OCI-LY1 (cell line): ENCODE measurements around the gene ASRGL1.

Experiments used
- H2AFZ ChIP-seq: fragments of 200-600 bp; sonication (generic), shearing (Covaris generic); 2 replicates; pipeline ENCODE4 v1.6.0; 2014; ENCODE audit warnings: antibody characterized with exemption, mild to moderate bottlenecking, low read length
- H3F3A ChIP-seq: fragments of 200-600 bp; sonication (generic), shearing (Covaris generic); 2 replicates; pipeline ENCODE4 v1.6.0; 2014; ENCODE audit warnings: mild to moderate bottlenecking, antibody characterized with exemption, low read length, moderate library complexity; ENCODE audit not compliant: insufficient read depth
- H3K27ac ChIP-seq: fragments of 200-600 bp; sonication (generic); 2 replicates; pipeline ENCODE4 v1.5.1; 2014; ENCODE audit warnings: low read length, mixed run types, mild to moderate bottlenecking, low read depth; ENCODE audit not compliant: poor library complexity, severe bottlenecking
- H3K27me3 ChIP-seq: fragments of 200-600 bp; sonication (generic); 2 replicates; pipeline ENCODE4 v1.6.0; 2014; ENCODE audit warnings: antibody characterized with exemption, mild to moderate bottlenecking, low read length, moderate library complexity; ENCODE audit not compliant: insufficient read depth
- H3K36me3 ChIP-seq: fragments of 200-600 bp; sonication (generic); 2 replicates; pipeline ENCODE4 v1.6.1; 2014; ENCODE audit warnings: mild to moderate bottlenecking, antibody characterized with exemption, low read length, moderate library complexity, mixed read lengths; ENCODE audit not compliant: insufficient read depth
- H3K4me1 ChIP-seq: fragments of 200-600 bp; sonication (generic); 2 replicates; pipeline ENCODE4 v1.5.1; 2014; ENCODE audit warnings: mild to moderate bottlenecking, low read length, moderate library complexity; ENCODE audit not compliant: insufficient read depth, severe bottlenecking
- H3K4me2 ChIP-seq: fragments of 200-600 bp; sonication (generic), shearing (Covaris generic); 2 replicates; pipeline ENCODE4 v1.6.1; 2014; ENCODE audit warnings: low read length
- H3K4me3 ChIP-seq: fragments of 200-600 bp; sonication (generic); 2 replicates; pipeline ENCODE4 v1.5.1; 2014; ENCODE audit warnings: low read length, low read depth, mild to moderate bottlenecking, mixed read lengths; ENCODE audit not compliant: poor library complexity, severe bottlenecking
- H3K79me2 ChIP-seq: fragments of 200-600 bp; shearing (Covaris generic); 2 replicates; pipeline ENCODE4 v1.6.1; 2016; ENCODE audit warnings: mixed run types, low read length, mixed read lengths; ENCODE audit not compliant: insufficient read depth
- H3K9ac ChIP-seq: fragments of 200-600 bp; sonication (generic), shearing (Covaris generic); 2 replicates; pipeline ENCODE4 v1.6.1; 2014; ENCODE audit warnings: mild to moderate bottlenecking, low read length, mixed read lengths
- H3K9me2 ChIP-seq: fragments of 200-600 bp; sonication (generic), shearing (Covaris generic); 2 replicates; pipeline ENCODE4 v1.6.1; 2014; ENCODE audit warnings: low read depth, mild to moderate bottlenecking, low read length, mixed read lengths
- H3K9me3 ChIP-seq: fragments of 200-600 bp; shearing (Covaris generic); 2 replicates; pipeline ENCODE4 v1.6.1; 2014; ENCODE audit warnings: low read length, mixed read lengths
- H4K20me1 ChIP-seq: fragments of 200-600 bp; sonication (generic), shearing (Covaris generic); 2 replicates; pipeline ENCODE4 v1.6.0; 2016; ENCODE audit warnings: mild to moderate bottlenecking, low read length; ENCODE audit not compliant: insufficient read depth
- CTCF ChIP-seq: fragments of 200-600 bp; sonication (generic), shearing (Covaris generic); IDR thresholded peaks from 2 replicates; pipeline ENCODE4 v1.5.1; 2017; ENCODE audit warnings: mild to moderate bottlenecking, antibody characterized with exemption, low read length, moderate library complexity, mixed read lengths
- EZH2 ChIP-seq: fragments of 200-600 bp; sonication (generic), shearing (Covaris generic); IDR thresholded peaks from 2 replicates; pipeline ENCODE4 v1.8.0; 2017; ENCODE audit warnings: borderline replicate concordance, mixed run types, mild to moderate bottlenecking, antibody characterized with exemption, low read length, moderate library complexity, mixed read lengths

ASRGL1 gene

GRCh38 chr11:62423012-62423411, 85.8 kb downstream of the ASRGL1 start:
- H3K4me3 ChIP-seq: no peak overlapping the region
- no peaks in the 10 kb centered on the region for H3F3A ChIP-seq
- no peak overlapping the region for H3K27ac ChIP-seq
- H3K27me3 ChIP-seq: 0 out of 2 replicates have a peak, but pooled peaks cover 9% of the 10 kb centered on the region
- no peaks in the 10 kb centered on the region for H3K4me1 ChIP-seq
- TF ChIP-seq CTCF (no peak), EZH2 (no peak)
- H3K4me2 ChIP-seq: no peak overlapping the region
- H2AFZ ChIP-seq: no peak overlapping the region
- H4K20me1 ChIP-seq: no peaks in the 10 kb centered on the region
- H3K9ac ChIP-seq: no peak overlapping the region
- H3K9me3 ChIP-seq: no peaks in the 10 kb centered on the region
- H3K36me3 ChIP-seq: no peaks in the 10 kb centered on the region
- H3K9me2 ChIP-seq: no peaks in the 10 kb centered on the region
- no peaks in the 10 kb centered on the region for H3K79me2 ChIP-seq

GRCh38 chr11:62427630-62428233, 90.5 kb downstream of the ASRGL1 start:
- Histone ChIP-seq H3K27ac (no peak overlapping the region), H3K4me1 (no peaks in the 10 kb centered on the region), H3K4me2 (no peak overlapping the region)

GRCh38 chr11:62428871-62429560, 91.8 kb downstream of the ASRGL1 start:
- Histone ChIP-seq H3K4me2 (no peak overlapping the region), H3K27ac (no peak overlapping the region), H4K20me1 (no peaks in the 10 kb centered on the region), H3K9ac (no peak overlapping the region), H3K27me3 (0 out of 2 replicates have a peak, but pooled peaks cover 8% of the 10 kb centered on the region), H3K4me1 (no peaks in the 10 kb centered on the region), H2AFZ (no peak overlapping the region), H3K4me3 (no peak overlapping the region), H3K36me3 (no peaks in the 10 kb centered on the region), H3K9me3 (no peaks in the 10 kb centered on the region), H3K79me2 (no peaks in the 10 kb centered on the region), H3F3A (no peaks in the 10 kb centered on the region), H3K9me2 (no peaks in the 10 kb centered on the region)
- TF ChIP-seq CTCF (no peak), EZH2 (no peak)

More at GRCh38 chr11:62427630-62428233, 90.5 kb downstream of the ASRGL1 start:
- TF ChIP-seq EZH2 (no peak), CTCF (no peak)
- H2AFZ ChIP-seq: no peak overlapping the region
- 0 out of 2 replicates have a peak, but pooled peaks cover 8% of the 10 kb centered on the region for H3K27me3 ChIP-seq
- no peak overlapping the region for H3K4me3 ChIP-seq
- H3K9ac ChIP-seq: no peak overlapping the region
- H3K9me2 ChIP-seq: no peaks in the 10 kb centered on the region
- H3K36me3 ChIP-seq: no peaks in the 10 kb centered on the region
- H3F3A ChIP-seq: no peaks in the 10 kb centered on the region
- no peaks in the 10 kb centered on the region for H4K20me1 ChIP-seq
- no peaks in the 10 kb centered on the region for H3K79me2 ChIP-seq
- no peaks in the 10 kb centered on the region for H3K9me3 ChIP-seq
